GM19397 (cell line): Measurements from ENCODE around the gene TREX2.

Experiments
- ATAC-seq: cut with Tn5 transposase; IDR thresholded peaks from one replicate; pipeline ENCODE4 v1.9.1; 2021; ENCODE audit warnings: mild to moderate bottlenecking, moderate library complexity; ENCODE audit not compliant: unreplicated experiment

Gene TREX2

DNA sequence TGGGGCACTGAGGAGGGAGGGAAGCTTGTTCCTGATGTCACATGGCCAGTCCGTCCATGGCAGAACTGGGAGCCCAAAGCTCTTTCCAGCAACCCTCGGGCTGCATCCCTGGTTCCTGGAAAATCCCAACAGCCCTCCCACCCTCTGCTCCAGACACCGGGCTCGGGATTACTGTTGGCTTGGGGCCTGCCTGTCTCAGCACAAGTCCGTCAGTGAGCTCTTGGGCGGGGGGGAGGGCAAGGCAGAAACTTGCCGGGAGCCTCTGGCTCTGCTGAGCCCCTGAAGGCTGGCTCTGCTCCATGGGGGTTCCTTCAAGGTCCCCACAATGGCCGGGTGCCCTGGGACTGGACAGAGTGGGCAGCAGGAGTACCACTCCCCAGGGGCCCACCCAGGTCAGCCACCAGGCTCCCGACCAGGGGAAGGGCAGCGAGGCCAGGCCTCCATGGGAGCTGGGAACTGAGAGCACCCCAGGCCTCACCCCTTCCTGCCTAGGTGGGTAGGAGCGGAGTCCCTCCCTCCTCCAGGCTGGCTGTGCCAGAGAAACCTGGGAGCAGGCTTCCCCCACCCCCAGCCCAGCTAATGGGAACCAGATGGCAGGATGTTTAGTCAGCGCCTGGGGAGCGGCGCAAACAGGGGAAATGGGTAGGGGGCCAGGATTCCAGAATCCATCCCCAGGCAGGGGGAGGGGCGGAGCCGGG is 31.0 kb upstream of the TREX2 start:
- no peak for ATAC-seq

GRCh38 chrX:153475751-153476281 is 30.0 kb upstream of the TREX2 start:
- ATAC-seq: no peak

DNA sequence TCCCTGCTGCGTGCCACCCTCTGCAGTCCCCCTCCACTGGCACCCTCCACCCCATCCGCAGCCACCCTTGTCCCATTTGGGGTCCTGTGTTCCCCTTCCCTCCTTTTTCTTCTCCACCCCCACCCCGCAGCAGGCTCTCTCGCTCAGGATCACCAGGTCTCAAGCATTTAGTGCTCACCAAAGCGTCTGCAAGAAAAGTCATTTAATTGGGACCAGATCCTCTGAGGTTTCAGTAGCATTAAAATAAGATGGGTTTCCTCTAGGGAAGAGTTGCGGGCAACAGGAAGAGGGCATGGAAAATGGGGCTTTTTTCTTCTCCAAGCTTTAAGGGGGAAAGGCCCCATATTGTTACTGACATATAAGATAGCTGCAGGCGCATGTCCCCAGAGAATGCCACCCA is 29.4 kb upstream of the TREX2 start:
- no peak for ATAC-seq

GRCh38 chrX:153474718-153475117 is 28.9 kb upstream of the TREX2 start:
- ATAC-seq: no peak

DNA sequence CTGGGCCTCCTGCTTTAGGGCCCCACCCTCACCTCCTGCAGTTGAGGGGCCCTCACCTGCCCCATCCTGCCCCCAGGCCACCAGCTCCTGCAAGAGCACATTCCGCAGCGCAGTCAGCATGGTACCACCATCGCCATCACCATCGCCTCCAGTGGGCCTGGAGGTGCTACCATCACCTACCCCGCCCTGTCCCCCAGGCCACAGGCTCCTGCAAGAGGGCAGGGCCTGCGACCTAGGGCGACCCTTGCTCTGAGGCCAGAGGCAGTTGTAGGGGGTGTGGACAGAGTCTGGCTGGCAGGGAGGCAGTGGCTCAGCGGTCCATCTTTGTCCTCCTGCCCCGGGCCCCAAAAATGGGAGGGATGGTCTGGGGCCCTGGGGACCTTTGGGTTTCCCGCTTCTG is 28.4 kb upstream of the TREX2 start:
- no peak for ATAC-seq

- ATAC-seq: no peak
These were observed 27.3 kb upstream of the TREX2 start for GRCh38 chrX:153473126-153473525.

- no peak for ATAC-seq
These were observed 25.9 kb upstream of the TREX2 start for GRCh38 chrX:153471663-153472280.

DNA sequence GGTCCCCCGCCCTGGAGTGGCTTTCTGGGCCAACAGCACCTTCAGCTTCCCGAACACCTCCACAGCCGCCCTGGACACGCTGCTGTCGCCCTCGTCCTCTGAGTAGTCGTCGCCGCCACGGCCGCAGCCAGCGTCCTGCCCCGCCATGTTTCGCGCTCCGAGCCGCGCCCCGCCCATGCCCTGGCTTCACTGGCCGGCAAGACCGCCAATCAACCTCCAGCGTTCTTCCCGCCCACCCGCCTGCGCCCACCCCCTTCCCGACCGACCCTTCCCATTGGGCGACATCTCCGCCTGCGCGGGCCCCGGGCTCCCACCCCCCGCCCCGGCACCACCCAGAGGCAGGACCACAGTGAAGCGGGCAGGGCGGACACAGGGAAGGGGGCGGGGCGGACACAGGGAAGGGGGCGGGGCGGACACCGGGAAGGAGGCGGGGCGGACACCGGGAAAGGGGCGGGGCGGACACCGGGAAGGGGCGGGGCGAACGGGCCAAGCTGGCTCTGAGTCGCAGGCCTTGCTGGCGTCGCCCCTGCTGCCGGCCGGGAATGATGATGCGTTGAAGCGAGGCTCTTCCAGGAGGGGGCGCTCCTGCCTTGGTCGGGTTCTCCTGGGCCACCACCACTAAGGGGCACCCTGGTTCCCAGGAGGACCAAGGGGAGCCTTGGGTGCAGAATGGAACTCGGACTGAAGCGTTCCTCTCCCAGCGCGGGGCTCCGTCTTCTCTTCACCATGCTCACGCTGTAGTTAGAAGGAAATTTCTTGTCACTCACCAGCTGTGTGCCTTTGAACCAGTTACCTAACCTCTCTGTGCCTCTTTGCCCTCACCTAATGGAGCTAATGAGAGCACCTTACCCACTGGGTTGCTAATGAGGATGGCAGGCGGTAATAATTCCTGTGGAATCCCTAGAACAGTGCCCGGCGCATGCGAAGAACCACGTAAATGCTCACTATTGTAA is 24.8 kb upstream of the TREX2 start, which contains the start of gene HAUS7:
TSS of gene HAUS7 (minus strand) at position 166 of the 953 bp plus-strand sequence. CDS start at position 147, 19 bp downstream.
- ATAC-seq: peak; percentile 80

DNA sequence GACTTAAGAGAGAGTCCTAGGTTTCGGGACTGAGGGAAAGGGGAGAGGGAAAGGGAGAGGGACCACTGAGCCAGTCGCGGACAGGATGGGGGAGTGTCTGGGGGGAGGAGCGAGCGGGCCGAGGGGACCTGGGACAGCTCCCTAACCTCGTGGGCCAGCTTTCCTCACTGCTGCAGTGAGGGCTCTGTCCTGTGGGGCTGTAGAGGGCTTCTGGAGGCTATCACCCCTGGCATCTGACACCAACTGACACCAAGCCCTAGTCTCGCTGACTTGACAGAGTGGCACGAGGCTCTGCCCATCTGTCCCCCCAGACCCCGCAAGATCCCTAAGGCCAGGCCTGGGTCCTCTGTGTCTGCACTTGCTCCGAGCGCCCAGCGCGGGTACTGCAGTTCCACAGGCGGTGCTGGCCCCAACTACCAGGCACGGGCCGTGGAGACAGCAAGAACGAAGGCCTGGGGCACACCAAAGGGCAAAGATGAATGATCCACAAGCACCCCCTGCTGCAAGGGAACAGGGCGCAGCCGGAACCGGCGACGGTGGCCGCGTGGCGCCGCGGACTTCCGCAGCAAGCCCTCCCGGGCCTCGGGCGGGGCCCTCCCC is 24.1 kb upstream of the TREX2 start:
- peak; percentile 35 for ATAC-seq

- ATAC-seq: no peak
These were observed 22.2 kb upstream of the TREX2 start for GRCh38 chrX:153468008-153468580.

- ATAC-seq: no peak
These were observed 20.0 kb upstream of the TREX2 start for GRCh38 chrX:153465691-153466380.

DNA sequence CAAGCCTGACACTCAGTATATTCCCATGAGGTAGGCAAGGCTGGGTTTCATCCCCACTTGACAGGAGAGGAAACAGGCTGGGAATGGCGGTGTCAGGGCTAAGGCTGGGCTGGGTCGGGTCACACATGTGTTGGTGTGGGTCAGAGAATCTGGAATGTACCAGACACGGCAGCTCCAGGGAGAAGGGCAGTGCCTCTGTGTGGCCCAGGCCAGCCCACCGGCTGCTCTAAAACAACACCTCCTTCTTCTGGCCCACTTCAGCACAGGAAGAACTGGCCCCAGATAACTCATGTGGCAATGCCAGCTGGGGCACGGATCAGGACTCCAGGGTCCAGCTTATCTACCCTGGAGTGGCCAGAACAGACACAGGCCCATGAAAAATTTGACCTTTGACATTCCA is 18.3 kb upstream of the TREX2 start:
- ATAC-seq: no peak

DNA sequence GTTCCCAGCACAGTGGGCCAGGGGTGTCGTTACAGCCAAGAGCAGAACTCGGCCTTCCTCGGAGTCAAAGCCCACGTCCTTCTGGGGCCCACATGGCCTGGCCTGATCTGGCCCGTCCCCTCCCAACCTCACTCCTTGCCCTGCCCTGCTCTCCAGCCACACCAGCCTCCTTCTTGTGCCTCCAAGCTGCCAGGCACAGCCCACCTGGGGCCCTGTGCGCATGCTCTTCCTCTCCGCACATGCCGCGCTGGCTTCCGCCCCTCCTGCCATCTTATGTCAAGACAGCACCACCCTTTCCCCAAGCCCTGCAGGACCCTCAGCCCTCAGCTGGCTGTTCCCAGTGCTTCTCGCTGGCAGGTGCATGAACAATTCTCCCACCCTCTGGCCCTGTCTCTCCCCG is 17.7 kb upstream of the TREX2 start:
- no peak for ATAC-seq

DNA sequence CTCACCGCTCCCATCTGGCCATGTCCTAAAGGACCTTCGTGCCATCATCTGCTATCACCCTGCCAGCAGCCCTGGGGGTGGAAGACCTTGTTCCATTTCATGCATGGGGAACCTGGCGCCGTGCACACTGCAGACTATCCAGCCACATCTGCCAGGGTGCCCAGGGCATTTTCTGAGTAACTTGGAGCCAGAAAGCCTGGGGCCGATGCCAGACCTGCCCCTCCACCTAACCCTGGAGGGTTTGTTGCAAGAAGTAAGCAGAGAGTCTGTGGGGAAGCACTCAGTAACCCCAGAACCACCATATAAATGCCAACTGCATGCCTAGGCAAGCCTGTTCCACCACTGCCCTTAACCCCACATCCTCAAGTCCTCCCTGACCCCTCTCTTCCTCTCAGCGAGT is 17.2 kb upstream of the TREX2 start:
- no peak for ATAC-seq

DNA sequence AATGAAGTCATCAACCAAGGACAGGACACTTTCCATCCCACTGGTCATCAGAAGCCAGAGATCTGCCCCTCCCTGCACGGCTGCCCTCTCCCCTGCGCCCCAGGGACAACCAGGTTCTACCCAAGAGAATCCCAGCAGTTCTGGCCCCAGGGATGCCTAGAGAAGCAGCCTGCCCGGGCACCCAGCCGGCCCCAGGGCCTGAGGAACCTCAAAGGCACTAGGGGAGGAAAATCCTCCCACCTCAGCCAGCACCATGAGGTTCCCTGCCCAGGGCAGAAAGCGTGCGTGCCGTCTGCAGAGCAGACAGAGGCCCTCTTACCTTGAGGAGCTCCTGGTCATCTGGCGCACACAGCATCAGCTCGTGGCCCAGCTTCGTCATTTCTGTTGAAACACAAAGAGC is 16.4 kb upstream of the TREX2 start:
- no peak for ATAC-seq

GRCh38 chrX:153460826-153461225 is 15.0 kb upstream of the TREX2 start:
- no peak for ATAC-seq

GRCh38 chrX:153459986-153460385 is 14.1 kb upstream of the TREX2 start:
- no peak for ATAC-seq

GRCh38 chrX:153458476-153458875 is 12.6 kb upstream of the TREX2 start:
- ATAC-seq: no peak

- no peak for ATAC-seq
These were observed 12.1 kb upstream of the TREX2 start for GRCh38 chrX:153457827-153458466.
